ENCODE measurements around the gene POLR1A. TPM values are rescaled to one million over a fixed set of nuclear protein-coding genes. Genes with fewer than 3 reads are reported as not detected.

Gene POLR1A
- total and polyA plus RNA-seq, 2 of the 8 experiments (the other 6 are each of a cell fraction or from before 2014, with no cell fraction given): 8.9 to 58.1 TPM

DNA sequence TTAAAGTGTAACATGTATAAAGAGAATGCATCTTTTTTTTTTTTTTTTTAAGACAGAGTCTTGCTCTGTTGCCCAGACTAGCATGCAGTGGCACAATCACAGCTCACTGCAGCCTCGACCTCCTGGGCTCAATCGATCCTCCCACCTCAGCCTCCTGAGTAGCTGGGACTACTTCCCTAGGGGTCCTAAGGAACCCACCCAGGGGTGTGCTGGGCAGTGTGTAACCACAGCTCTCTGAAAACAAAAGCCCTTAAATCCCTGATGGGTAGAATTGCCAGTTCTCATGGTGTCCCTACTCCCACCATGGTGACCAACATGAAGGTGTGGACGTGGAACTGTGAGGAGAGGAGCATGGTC is 111.3 kb downstream of the POLR1A start:
- Histone ChIP-seq H3K4ac (replicated peaks; ENCODE audit: insufficient read length, low read depth, low read length) (no peak overlapping the region), H3K4me2 (ENCODE audit: insufficient read depth in 1 of 2, low read depth in 2 of 2, low read length in 2 of 2) (no peak overlapping the region), H4K8ac (ENCODE audit: extremely low read depth, insufficient read depth, low read length) (no peak overlapping the region), H2BK120ac (replicated peaks; ENCODE audit: low read depth, low read length) (no peak overlapping the region), H4K5ac (ENCODE audit: insufficient read length, low read depth, low read length) (no peak overlapping the region), H3K79me1 (ENCODE audit: low read depth, low read length) (no peaks in the 10 kb centered on the region), H3K27me3 (replicated peaks in 1 of 4; ENCODE audit: control insufficient read depth in 3 of 4, extremely low read depth in 1 of 4, insufficient read depth in 3 of 4, low read length in 3 of 4) (no peaks in the 10 kb centered on the region), H3K27ac (ENCODE audit: low read depth, low read length) (no peak overlapping the region), H2BK15ac (ENCODE audit: low read length) (no peak overlapping the region), H3K56ac (replicated peaks; ENCODE audit: insufficient read length, low read depth, low read length) (no peak overlapping the region), H2AK5ac (ENCODE audit: low read depth, low read length) (no peak overlapping the region), H2BK5ac (ENCODE audit: low read depth, low read length) (no peak overlapping the region), H3K9me3 (ENCODE audit: insufficient read depth in 2 of 2, low read depth in 1 of 2, low read length in 1 of 2) (no peaks in the 10 kb centered on the region), H3K4me3 (ENCODE audit: extremely low read depth in 1 of 4, insufficient read depth in 2 of 4, low read depth in 3 of 4, low read length in 4 of 4) (no peak overlapping the region), H4K20me1 (replicated peaks in 1 of 2; ENCODE audit: control insufficient read depth in 1 of 2, insufficient read depth in 2 of 2, low read length in 2 of 2) (no peaks in the 10 kb centered on the region), H3K79me2 (ENCODE audit: control insufficient read depth in 1 of 2, insufficient read depth in 2 of 2, low read length in 2 of 2) (no peaks in the 10 kb centered on the region), H2AFZ (ENCODE audit: low read length) (no peak overlapping the region), H2BK20ac (ENCODE audit: low read length) (no peak overlapping the region), H3K23me2 (ENCODE audit: low read depth, low read length) (no peaks in the 10 kb centered on the region), H4K91ac (replicated peaks; ENCODE audit: insufficient read length, low read length) (no peak overlapping the region), H3K23ac (ENCODE audit: insufficient read length) (no peak overlapping the region), H2BK12ac (ENCODE audit: low read depth, low read length) (no peak overlapping the region), H3K36me3 (ENCODE audit: control insufficient read depth in 2 of 4, insufficient read depth in 4 of 4, low read length in 3 of 4) (no peaks in the 10 kb centered on the region), H3K18ac (ENCODE audit: extremely low read depth, low read length) (no peak overlapping the region), H3K14ac (ENCODE audit: insufficient read length) (no peak overlapping the region), H3K9ac (replicated peaks in 1 of 4; ENCODE audit: extremely low read depth in 1 of 4, low read depth in 3 of 4, low read length in 3 of 4) (no peak overlapping the region), H3K4me1 (replicated peaks in 1 of 4; ENCODE audit: control insufficient read depth in 3 of 4, insufficient read depth in 4 of 4, low read length in 3 of 4) (peaks cover 0 to 4% (median 2%) of the 10 kb centered on the region in 4 experiments; a peak in 3 of 7 replicates)
- no peak for FAIRE-seq
- DNase-seq (ENCODE audit: low read depth in 1 of 2, low spot score in 2 of 2): peak in 1 of 2 experiments; percentile 28
- POLR2A ChIA-PET (ENCODE audit: partially characterized antibody): interaction anchor here (0.6 kb wide), 1 partner anchor 16 kb away, joined by 3 read pairs; no protein-coding TSS in a partner anchor
- WGBS, 2 experiments (ENCODE audit: extremely low coverage in 1 of 2, insufficient coverage in 1 of 2, insufficient read length in 1 of 2, insufficient replicate concordance in 2 of 2, low coverage in 1 of 2, low lambda C conversion rate in 2 of 2, missing lambda C conversion rate in 1 of 2): 94% methylated on average over 3 of the region's 3 CpGs; no CpG with 5 or more reads in 1 of the 2 experiments
- CTCF ChIA-PET (ENCODE audit: partially characterized antibody): interaction anchor here (0.6 to 0.9 kb wide), 2 partner anchors 86 to 120 kb away, joined by 3 read pairs; no protein-coding TSS in a partner anchor
- TF ChIP-seq KDM1A (IDR thresholded peaks at IDR 0.05; ENCODE audit: borderline replicate concordance, low read length): no peak
- TF ChIP-seq TCF12 (IDR thresholded peaks at IDR 0.05; ENCODE audit: low read depth, low read length): no peak
- TF ChIP-seq CBX8 (IDR thresholded peaks at IDR 0.05; ENCODE audit: borderline replicate concordance, low read depth, low read length): no peak
- TF ChIP-seq BRCA1 (IDR thresholded peaks at IDR 0.05; ENCODE audit: low read depth, low read length): no peak
- no peak for TF ChIP-seq EP300 (IDR thresholded peaks at IDR 0.05; ENCODE audit: borderline replicate concordance in 1 of 2, low read depth in 2 of 2, low read length in 2 of 2)
- no peak for TF ChIP-seq NANOG (IDR thresholded peaks at IDR 0.05; ENCODE audit: insufficient read depth, low read depth, low read length, poor library complexity, severe bottlenecking)
- TF ChIP-seq CREB1 (IDR thresholded peaks at IDR 0.05): no peak
- no peak for TF ChIP-seq SRF (IDR thresholded peaks at IDR 0.05; ENCODE audit: low read depth, low read length)
- no peak for TF ChIP-seq RNF2 (IDR thresholded peaks at IDR 0.05; ENCODE audit: borderline replicate concordance, low read depth, low read length, missing control alignments, poor library complexity, severe bottlenecking)
- TF ChIP-seq KDM5A (IDR thresholded peaks at IDR 0.05; ENCODE audit: low read length): no peak
- no peak for TF ChIP-seq CBX5 (IDR thresholded peaks at IDR 0.05; ENCODE audit: low read depth, low read length)
- no peak for TF ChIP-seq FOSL1 (IDR thresholded peaks at IDR 0.05; ENCODE audit: insufficient read depth, low read depth, low read length)
- no peak for TF ChIP-seq SIN3A (conservative IDR thresholded peaks at IDR 0.05 in 1 of 2, IDR thresholded peaks at IDR 0.05 in 1 of 2; ENCODE audit: low read depth in 1 of 2, low read length in 2 of 2)
- no peak for TF ChIP-seq CHD1 (IDR thresholded peaks at IDR 0.05; ENCODE audit: low read depth, low read length)

All from H1 (cell line).